D721Med (cell line): ENCODE results near the gene EVC2.

Source experiments
- DNase-seq: peaks from one replicate; pipeline ENCODE4 v3.0.0; 2011; ENCODE audit warnings: low spot score; ENCODE audit not compliant: insufficient read length
- FAIRE-seq: peaks from 2 replicates; lab custom pipeline; 2011; peaks lifted over from hg19 to GRCh38; lab: Jason Lieb, UNC
- TF ChIP-seq, protein P1 (sequence below): IDR thresholded peaks from 2 replicates; pipeline ENCODE4 v1.5.1; 2012; ENCODE audit warnings: mild to moderate bottlenecking, control low read depth; ENCODE audit not compliant: insufficient read depth; ENCODE audit errors: missing control alignments

EVC2 gene

GRCh38 chr4:5742968-5743367 is 34.6 kb upstream of the EVC2 start:
- DNase-seq = no peak
- no peak for FAIRE-seq
- TF ChIP-seq, protein P1, sequence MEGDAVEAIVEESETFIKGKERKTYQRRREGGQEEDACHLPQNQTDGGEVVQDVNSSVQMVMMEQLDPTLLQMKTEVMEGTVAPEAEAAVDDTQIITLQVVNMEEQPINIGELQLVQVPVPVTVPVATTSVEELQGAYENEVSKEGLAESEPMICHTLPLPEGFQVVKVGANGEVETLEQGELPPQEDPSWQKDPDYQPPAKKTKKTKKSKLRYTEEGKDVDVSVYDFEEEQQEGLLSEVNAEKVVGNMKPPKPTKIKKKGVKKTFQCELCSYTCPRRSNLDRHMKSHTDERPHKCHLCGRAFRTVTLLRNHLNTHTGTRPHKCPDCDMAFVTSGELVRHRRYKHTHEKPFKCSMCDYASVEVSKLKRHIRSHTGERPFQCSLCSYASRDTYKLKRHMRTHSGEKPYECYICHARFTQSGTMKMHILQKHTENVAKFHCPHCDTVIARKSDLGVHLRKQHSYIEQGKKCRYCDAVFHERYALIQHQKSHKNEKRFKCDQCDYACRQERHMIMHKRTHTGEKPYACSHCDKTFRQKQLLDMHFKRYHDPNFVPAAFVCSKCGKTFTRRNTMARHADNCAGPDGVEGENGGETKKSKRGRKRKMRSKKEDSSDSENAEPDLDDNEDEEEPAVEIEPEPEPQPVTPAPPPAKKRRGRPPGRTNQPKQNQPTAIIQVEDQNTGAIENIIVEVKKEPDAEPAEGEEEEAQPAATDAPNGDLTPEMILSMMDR = no peak

- TF ChIP-seq, protein P1 = no peak
- DNase-seq = no peak
- no peak for FAIRE-seq
Measured at GRCh38 chr4:5742388-5742787, 34.0 kb upstream of the EVC2 start.

DNA sequence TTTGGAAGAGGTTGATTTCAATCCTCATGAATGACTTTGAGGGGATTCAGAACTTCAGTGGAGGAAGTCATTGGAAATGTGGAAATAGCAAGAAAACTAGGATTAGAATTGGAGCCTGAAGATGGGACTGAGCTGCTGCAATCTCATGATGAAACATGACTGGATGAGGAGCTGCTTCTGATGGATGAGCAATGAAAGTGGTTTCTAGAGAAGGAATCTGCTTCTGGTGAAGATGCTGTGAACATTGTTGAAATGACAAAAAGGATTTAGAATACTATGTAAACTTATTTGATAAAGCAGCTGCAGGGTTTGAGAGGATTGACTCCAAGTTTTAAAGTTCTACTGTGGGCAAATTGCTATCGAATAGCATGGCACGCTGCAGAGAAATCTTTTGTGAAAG is 29.7 kb upstream of the EVC2 start:
- no peak for DNase-seq

GRCh38 chr4:5735463-5735862 is 27.1 kb upstream of the EVC2 start:
- FAIRE-seq (no peak), DNase-seq (no peak)
- TF ChIP-seq, protein P1 = no peak

More for the DNA sequence above, 29.7 kb upstream of the EVC2 start:
- TF ChIP-seq, protein P1 = no peak
- no peak for FAIRE-seq

GRCh38 chr4:5734853-5735252 is 26.5 kb upstream of the EVC2 start:
- FAIRE-seq (no peak), DNase-seq (no peak)
- TF ChIP-seq, protein P1 = no peak

DNA sequence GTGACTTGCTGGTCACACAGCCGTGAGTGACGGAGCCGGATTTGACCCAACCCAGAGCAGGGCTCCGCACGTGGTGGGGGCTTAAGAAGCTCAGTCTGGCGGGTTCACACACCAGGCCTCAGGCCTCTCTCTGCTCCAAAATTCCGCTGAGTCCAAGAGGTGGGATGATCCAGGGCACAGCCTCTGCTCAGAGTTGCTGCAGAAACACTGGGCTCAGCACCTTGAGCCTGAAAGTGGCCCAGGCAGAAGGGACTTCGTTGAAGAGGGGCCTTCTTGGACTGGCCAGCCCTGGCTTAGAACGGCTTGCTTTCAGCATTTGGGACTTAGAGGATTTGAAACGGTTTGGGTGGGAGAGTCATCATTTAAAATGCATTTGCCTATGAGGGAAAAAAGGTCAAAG is 23.8 kb upstream of the EVC2 start:
- DNase-seq = no peak
- no peak for FAIRE-seq
- TF ChIP-seq, protein P1 = no peak

DNA sequence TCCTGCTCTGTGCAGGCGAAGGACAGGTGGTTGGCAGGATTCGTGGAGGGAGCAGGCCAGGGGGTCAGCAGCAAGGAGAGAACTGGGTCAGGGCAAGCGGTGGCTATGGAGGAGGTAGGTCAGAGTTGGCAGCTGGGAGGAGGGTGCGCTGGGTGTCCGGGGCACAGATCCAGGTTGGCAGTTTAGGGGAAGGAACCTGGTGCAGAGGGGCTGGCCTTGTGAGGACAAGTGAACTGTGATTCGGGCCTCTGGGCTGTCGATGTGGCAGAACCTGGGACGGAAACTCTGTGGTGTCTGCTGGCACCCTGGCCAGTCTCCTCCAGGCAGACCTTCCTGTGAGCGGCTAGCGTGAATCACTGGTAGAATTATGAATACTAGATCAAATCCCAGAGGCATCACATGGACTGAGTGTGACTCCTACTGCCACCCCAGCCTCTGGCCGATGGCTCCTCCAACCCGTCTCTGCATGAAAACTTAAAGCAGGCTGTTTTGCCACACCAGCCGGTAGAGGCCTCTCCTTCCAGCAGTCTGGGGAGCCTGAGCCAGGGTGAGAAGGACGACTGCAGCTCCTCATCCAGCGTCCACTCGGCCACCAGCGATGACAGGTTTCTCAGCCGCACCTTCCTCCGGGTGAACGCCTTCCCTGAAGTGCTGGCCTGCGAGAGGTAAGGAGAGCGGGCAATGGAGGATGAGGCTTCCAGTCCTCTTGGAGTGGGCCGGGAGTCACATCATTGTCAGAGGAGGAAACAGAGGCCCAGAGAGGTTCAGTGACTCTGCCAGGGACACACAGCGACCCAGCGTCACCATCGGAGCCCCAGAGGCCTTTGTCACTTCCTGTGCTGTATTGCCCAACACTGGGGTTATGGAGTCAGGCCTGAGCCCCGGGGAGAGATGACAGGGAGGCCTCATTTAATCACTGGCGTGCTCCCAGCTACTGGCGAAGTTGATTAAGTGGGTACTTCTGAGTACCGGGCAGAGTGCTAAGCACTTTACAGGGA is 22.9 kb upstream of the EVC2 start:
- DNase-seq (no peak), FAIRE-seq (no peak)
- TF ChIP-seq, protein P1 = no peak
